PC-9 (cell line): ENCODE results near the gene EHD2.

ENCODE experiments used
- CTCF ChIP-seq: fragments of 200-600 bp; sonication (generic); conservative IDR thresholded peaks from 2 replicates; pipeline ENCODE4 v1.6.1; 2017; ENCODE audit warnings: mixed run types, antibody characterized with exemption, mild to moderate bottlenecking, moderate library complexity
- EZH2 ChIP-seq: fragments of 200-600 bp; sonication (generic); IDR thresholded peaks from 2 replicates; pipeline ENCODE4 v1.8.0; 2017; ENCODE audit warnings: antibody characterized with exemption, low read depth

- TF ChIP-seq CTCF: no peak
- TF ChIP-seq EZH2: no peak
These were observed 10.3 kb downstream of the EHD2 start for GRCh38 chr19:47723581-47723940.
